Cardiac muscle cell (in vitro differentiated cells and primary cell): Measurements from ENCODE around the gene GPNMB. TPM values are rescaled to one million over a fixed set of nuclear protein-coding genes. Genes with fewer than 3 reads are reported as not detected.
"Not testable (repeated sequence)": the region's sequence is repeated elsewhere in the genome, so short reads cannot be mapped to it uniquely, and the experiment has no call there.

Experiments
- DNase-seq, 2 donors: peaks; one replicate each; pipeline versions ENCODE4 v3.0.0 to v3.0.0-alpha.2; 2010 to 2017; ENCODE audit warnings: low read depth in 1 of 2, low spot score in 1 of 2
- H3K27ac ChIP-seq: fragments of 200-600 bp; sonication (generic); 2 replicates; pipeline ENCODE4 v1.5.1; 2016
- H3K27me3 ChIP-seq: fragments of 200-600 bp; sonication (generic); 2 replicates; pipeline ENCODE4 v1.6.0; 2016; ENCODE audit warnings: control low read depth
- H3K36me3 ChIP-seq: fragments of 200-600 bp; sonication (generic); 2 replicates; pipeline ENCODE4 v1.5.1; 2016; ENCODE audit warnings: control low read depth
- H3K4me1 ChIP-seq: fragments of 200-600 bp; sonication (generic); 2 replicates; pipeline ENCODE4 v1.8.1; 2017; ENCODE audit warnings: low read depth, mild to moderate bottlenecking, mixed run types
- H3K4me3 ChIP-seq: fragments of 200-600 bp; sonication (generic); 2 replicates; pipeline ENCODE4 v1.5.1; 2016; ENCODE audit warnings: mild to moderate bottlenecking
- H3K9me3 ChIP-seq: fragments of 200-600 bp; sonication (generic); 2 replicates; pipeline ENCODE4 v1.5.1; 2017; ENCODE audit warnings: low read depth, mild to moderate bottlenecking, control low read depth
- polyA plus RNA-seq: library from polyadenylated mRNA; unstranded; fragments of >200 nt; fragmentation: Nextera tagmentation; extraction: Ambion mirVana; gene quantifications from 2 replicates; pipeline ENCODE4 v1.2.1, GENCODE V29; 2016
- total RNA-seq: library from RNA; depleted of rRNA; stranded (reverse); fragments of >200 nt; gene quantifications from 2 replicates; pipeline ENCODE4 v1.2.3, GENCODE V29; 2016
- TF ChIP-seq, protein P1 (sequence below): IDR thresholded peaks from 2 replicates; pipeline ENCODE4 v1.5.1; 2012; ENCODE audit warnings: low read depth, mild to moderate bottlenecking, low read length

Gene GPNMB
- total and polyA plus RNA-seq, 2 experiments from 2014 or later = 0.39 to 1.6 TPM

DNA sequence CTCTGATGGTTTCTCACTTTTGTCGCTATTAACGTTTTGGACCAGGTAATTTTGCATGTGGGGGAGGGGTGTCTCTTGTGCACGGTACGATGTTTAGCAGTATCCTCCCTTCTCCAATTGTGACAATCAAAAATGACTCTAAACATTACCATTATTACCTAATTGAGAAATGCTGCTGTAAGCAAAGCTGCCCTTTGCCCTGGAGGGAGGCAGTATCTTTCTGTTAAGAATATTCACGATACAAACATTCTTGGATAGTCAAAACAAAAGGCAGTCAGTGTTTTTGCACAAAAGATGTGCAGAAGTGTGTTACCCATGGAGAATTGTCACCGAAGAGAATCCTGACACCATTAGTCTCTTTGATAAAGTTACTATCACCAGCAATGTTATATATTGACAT, 62.2 kb downstream of the GPNMB start:
- peaks cover 48% of the 10 kb centered on the region for H3K36me3 ChIP-seq

DNA sequence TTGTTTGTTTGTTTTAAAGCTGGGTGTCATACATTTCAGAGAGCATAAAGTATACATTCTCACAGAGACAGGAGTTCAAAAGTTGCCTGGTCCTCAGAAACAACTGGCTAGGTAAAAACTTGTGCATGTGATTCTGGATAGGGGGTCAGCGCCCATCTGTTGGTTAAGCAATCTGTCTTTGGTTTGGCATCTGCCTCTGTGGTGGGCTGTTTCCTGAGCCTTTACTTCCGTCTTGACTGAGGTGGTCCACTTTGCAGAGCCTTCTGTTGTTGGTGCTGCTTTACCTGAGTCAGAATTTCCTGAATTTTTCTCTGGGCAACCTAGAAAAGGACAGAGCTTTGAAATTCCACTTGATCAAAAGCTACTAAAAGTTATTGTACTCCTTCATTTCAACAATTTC, 65.6 kb downstream of the GPNMB start:
- peaks cover 64% of the 10 kb centered on the region for H3K36me3 ChIP-seq

More for the DNA sequence above, 62.2 kb downstream of the GPNMB start:
- H3K4me3 ChIP-seq = no peak overlapping the region
- H3K9me3 ChIP-seq = no peaks in the 10 kb centered on the region
- H3K27me3 ChIP-seq = no peaks in the 10 kb centered on the region
- TF ChIP-seq, protein P1, sequence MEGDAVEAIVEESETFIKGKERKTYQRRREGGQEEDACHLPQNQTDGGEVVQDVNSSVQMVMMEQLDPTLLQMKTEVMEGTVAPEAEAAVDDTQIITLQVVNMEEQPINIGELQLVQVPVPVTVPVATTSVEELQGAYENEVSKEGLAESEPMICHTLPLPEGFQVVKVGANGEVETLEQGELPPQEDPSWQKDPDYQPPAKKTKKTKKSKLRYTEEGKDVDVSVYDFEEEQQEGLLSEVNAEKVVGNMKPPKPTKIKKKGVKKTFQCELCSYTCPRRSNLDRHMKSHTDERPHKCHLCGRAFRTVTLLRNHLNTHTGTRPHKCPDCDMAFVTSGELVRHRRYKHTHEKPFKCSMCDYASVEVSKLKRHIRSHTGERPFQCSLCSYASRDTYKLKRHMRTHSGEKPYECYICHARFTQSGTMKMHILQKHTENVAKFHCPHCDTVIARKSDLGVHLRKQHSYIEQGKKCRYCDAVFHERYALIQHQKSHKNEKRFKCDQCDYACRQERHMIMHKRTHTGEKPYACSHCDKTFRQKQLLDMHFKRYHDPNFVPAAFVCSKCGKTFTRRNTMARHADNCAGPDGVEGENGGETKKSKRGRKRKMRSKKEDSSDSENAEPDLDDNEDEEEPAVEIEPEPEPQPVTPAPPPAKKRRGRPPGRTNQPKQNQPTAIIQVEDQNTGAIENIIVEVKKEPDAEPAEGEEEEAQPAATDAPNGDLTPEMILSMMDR = no peak
- no peaks in the 10 kb centered on the region for H3K4me1 ChIP-seq
- no peak for DNase-seq
- H3K27ac ChIP-seq = peak overlapping the region; percentile 39

DNA sequence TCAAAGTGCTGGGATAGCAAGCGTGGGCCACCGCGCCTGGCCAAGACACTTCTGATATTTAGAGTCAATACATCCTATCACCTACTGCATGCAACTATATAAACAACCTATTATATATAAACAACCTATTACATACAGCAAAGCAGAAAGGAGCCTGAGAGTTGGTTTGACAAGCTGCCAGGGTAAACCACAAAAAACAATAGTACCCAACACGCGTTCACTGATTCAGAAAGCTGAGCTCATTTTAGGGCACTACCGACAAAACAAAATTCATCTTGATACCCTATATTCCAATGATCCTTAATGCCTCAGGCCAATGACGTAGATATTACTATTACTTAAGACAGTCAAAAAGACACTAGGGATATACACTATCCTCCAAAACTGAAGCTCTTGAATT, 68.8 kb downstream of the GPNMB start:
- peaks cover 62% of the 10 kb centered on the region for H3K36me3 ChIP-seq
- no peak overlapping the region for H3K27ac ChIP-seq
- no peak overlapping the region for H3K4me3 ChIP-seq
- no peaks in the 10 kb centered on the region for H3K27me3 ChIP-seq
- DNase-seq = peak in 1 of 2 donors; percentile 31
- TF ChIP-seq, protein P1 = no peak
- H3K4me1 ChIP-seq = no peaks in the 10 kb centered on the region
- no peaks in the 10 kb centered on the region for H3K9me3 ChIP-seq

More for the DNA sequence above, 65.6 kb downstream of the GPNMB start:
- H3K4me3 ChIP-seq, H3K4me1 ChIP-seq, H3K27me3 ChIP-seq, H3K9me3 ChIP-seq, DNase-seq: not testable (repeated sequence)
- peak overlapping the region; percentile 36 for H3K27ac ChIP-seq

Other genes starting within 250 kb of the GPNMB start
- gene HYCC1, start 232.6 kb upstream of the GPNMB start, total RNA-seq = 48.6 and 99.3 TPM in 2 replicates
- gene HYCC1, start 232.6 kb upstream of the GPNMB start, polyA plus RNA-seq = 13.3 and 21.0 TPM in 2 replicates
- gene KLHL7, start 141.0 kb upstream of the GPNMB start, total RNA-seq = 31.6 and 47.1 TPM in 2 replicates
- 33.4 and 46.1 TPM in 2 replicates for gene KLHL7, start 141.0 kb upstream of the GPNMB start, polyA plus RNA-seq
- 27.3 and 28.2 TPM in 2 replicates for gene NUP42, start 64.7 kb upstream of the GPNMB start, total RNA-seq
- 26.5 and 34.0 TPM in 2 replicates for gene NUP42, start 64.7 kb upstream of the GPNMB start, polyA plus RNA-seq
- gene MALSU1, start 52.6 kb downstream of the GPNMB start, total RNA-seq = 72.7 and 99.5 TPM in 2 replicates
- gene MALSU1, start 52.6 kb downstream of the GPNMB start, polyA plus RNA-seq = 86.7 and 111 TPM in 2 replicates
- 44.9 and 59.3 TPM in 2 replicates for gene IGF2BP3, start 223.7 kb downstream of the GPNMB start, total RNA-seq
- gene IGF2BP3, start 223.7 kb downstream of the GPNMB start, polyA plus RNA-seq = 30.5 and 45.5 TPM in 2 replicates